ENCODE data around the gene VCL. TPM values are rescaled to one million over a fixed set of nuclear protein-coding genes. Genes with fewer than 3 reads are reported as not detected.

The VCL gene
- total and polyA plus RNA-seq, 2 of the 8 experiments (the other 6 are each of a cell fraction or from before 2014, with no cell fraction given), result 119 to 377 TPM

GRCh38 chr10:74153676-74154075 lies 155.8 kb downstream of the VCL start:
- ChIA-PET POLR2A (ENCODE audit: partially characterized antibody) (interaction anchor here (2.3 kb wide), 1 partner anchor 23 kb away, joined by 8 read pairs; no protein-coding TSS in a partner anchor), CTCF (ENCODE audit: partially characterized antibody) (interaction anchor here (1.1 to 2.2 kb wide), 8 partner anchors 9 to 62 kb away, joined by 3 to 7 read pairs (median 4); no protein-coding TSS in a partner anchor)
- no peak for FAIRE-seq

More at GRCh38 chr10:74153676-74154075, 155.8 kb downstream of the VCL start:
- H3K23me2 ChIP-seq (ENCODE audit: low read depth, low read length), result peaks cover 12% of the 10 kb centered on the region
- no peaks in the 10 kb centered on the region for H3K9me3 ChIP-seq (ENCODE audit: insufficient read depth in 2 of 2, low read depth in 1 of 2, low read length in 1 of 2)
- no peak overlapping the region for H3K23ac ChIP-seq (ENCODE audit: insufficient read length)
- no peak overlapping the region for H2AFZ ChIP-seq (ENCODE audit: low read length)
- H3K79me2 ChIP-seq (ENCODE audit: control insufficient read depth in 1 of 2, insufficient read depth in 2 of 2, low read length in 2 of 2), result peaks cover 3 to 78% of the 10 kb centered on the region in 2 experiments; a peak in 3 of 4 replicates
- H3K9ac ChIP-seq (replicated peaks in 1 of 4; ENCODE audit: extremely low read depth in 1 of 4, low read depth in 3 of 4, low read length in 3 of 4), result no peak overlapping the region
- H3K14ac ChIP-seq (ENCODE audit: insufficient read length), result no peak overlapping the region
- H3K56ac ChIP-seq (replicated peaks; ENCODE audit: insufficient read length, low read depth, low read length), result no peak overlapping the region
- no peak overlapping the region for H3K27ac ChIP-seq (ENCODE audit: low read depth, low read length)
- no peak overlapping the region for H2BK120ac ChIP-seq (replicated peaks; ENCODE audit: low read depth, low read length)
- H3K36me3 ChIP-seq (ENCODE audit: control insufficient read depth in 2 of 4, insufficient read depth in 4 of 4, low read length in 3 of 4), result no peaks in the 10 kb centered on the region
- peaks cover 2% of the 10 kb centered on the region for H3K79me1 ChIP-seq (ENCODE audit: low read depth, low read length)
- H3K4me1 ChIP-seq (replicated peaks in 1 of 4; ENCODE audit: control insufficient read depth in 3 of 4, insufficient read depth in 4 of 4, low read length in 3 of 4), result peaks cover 0 to 2% (median under 1%) of the 10 kb centered on the region in 4 experiments; a peak in 3 of 7 replicates
- H3K4ac ChIP-seq (replicated peaks; ENCODE audit: insufficient read length, low read depth, low read length), result no peak overlapping the region
- H2BK15ac ChIP-seq (ENCODE audit: low read length), result no peak overlapping the region; the same call in 1 of the 2 replicates
- H3K27me3 ChIP-seq (replicated peaks in 1 of 4; ENCODE audit: control insufficient read depth in 3 of 4, extremely low read depth in 1 of 4, insufficient read depth in 3 of 4, low read length in 3 of 4), result no peaks in the 10 kb centered on the region
- no peak overlapping the region for H3K18ac ChIP-seq (ENCODE audit: extremely low read depth, low read length)
- H2BK12ac ChIP-seq (ENCODE audit: low read depth, low read length), result no peak overlapping the region
- no peak overlapping the region for H4K8ac ChIP-seq (ENCODE audit: extremely low read depth, insufficient read depth, low read length)
- no peak overlapping the region for H3K4me3 ChIP-seq (ENCODE audit: extremely low read depth in 1 of 4, insufficient read depth in 2 of 4, low read depth in 3 of 4, low read length in 4 of 4)
- H2BK20ac ChIP-seq (ENCODE audit: low read length), result no peak overlapping the region
- WGBS, 2 experiments (ENCODE audit: extremely low coverage in 1 of 2, insufficient coverage in 1 of 2, insufficient read length in 1 of 2, insufficient replicate concordance in 2 of 2, low coverage in 1 of 2, low lambda C conversion rate in 2 of 2, missing lambda C conversion rate in 1 of 2), result 70% methylated on average over 4 of the region's 4 CpGs; no CpG with 5 or more reads in 1 of the 2 experiments
- no peak overlapping the region for H2BK5ac ChIP-seq (ENCODE audit: low read depth, low read length)
- H2AK5ac ChIP-seq (ENCODE audit: low read depth, low read length), result no peak overlapping the region
- no peak overlapping the region for H4K5ac ChIP-seq (ENCODE audit: insufficient read length, low read depth, low read length)
- DNase-seq (ENCODE audit: low read depth in 1 of 2, low spot score in 2 of 2), result no peak
- no peak for TF ChIP-seq TEAD4 (IDR thresholded peaks at IDR 0.05; ENCODE audit: low read depth, low read length)
- H3K4me2 ChIP-seq (ENCODE audit: insufficient read depth in 1 of 2, low read depth in 2 of 2, low read length in 2 of 2), result peak overlapping the region; percentile 72 to 75; a peak in 1 of 4 replicates
- no peak overlapping the region for H4K91ac ChIP-seq (replicated peaks; ENCODE audit: insufficient read length, low read length)
- peaks cover 0 to 2% of the 10 kb centered on the region in 2 experiments for H4K20me1 ChIP-seq (replicated peaks in 1 of 2; ENCODE audit: control insufficient read depth in 1 of 2, insufficient read depth in 2 of 2, low read length in 2 of 2)

Measured in H1 (cell line).